MCF 10A (cell line): ENCODE data around the gene PPIG. TPM values are rescaled to one million over a fixed set of nuclear protein-coding genes. Genes with fewer than 3 reads are reported as not detected.

Experiments used
- BruUV-seq: library from RNA; stranded (reverse); fragments of 400-500 nt; replicated peaks from 2 replicates; lab custom pipeline; 2021; lab: Mats Ljungman, UMichigan
- CTCF ChIA-PET: fragments of 300-600 bp; sonication (Branson Sonifier 250); formaldehyde crosslinking; extraction: SDS; loops from one replicate; lab custom pipeline; 2021; ENCODE audit warnings: antibody characterized with exemption, inconsistent platforms; lab: Yijun Ruan, JAX
- POLR2A ChIA-PET: fragments of 300-600, 350-650 bp; sonication (Branson Sonifier 250); formaldehyde crosslinking; extraction: SDS; loops from one replicate; lab custom pipeline; 2020; ENCODE audit warnings: antibody characterized with exemption, inconsistent platforms; lab: Yijun Ruan, JAX
- DNase-seq: peaks from one replicate; pipeline ENCODE4 v3.0.0-alpha.2; 2018; ENCODE audit not compliant: unreplicated experiment
- H3K27ac Mint-ChIP-seq: one replicate; pipeline ENCODE4 v1.8.0; 2022; ENCODE audit warnings: mild to moderate bottlenecking, low read depth, mixed read lengths; ENCODE audit not compliant: unreplicated experiment
- H3K27me3 Mint-ChIP-seq: one replicate; pipeline ENCODE4 v1.8.0; 2022; ENCODE audit warnings: mixed read lengths; ENCODE audit not compliant: insufficient read depth, unreplicated experiment
- H3K36me3 Mint-ChIP-seq: one replicate; pipeline ENCODE4 v1.8.0; 2022; ENCODE audit warnings: mild to moderate bottlenecking, moderate library complexity, mixed read lengths; ENCODE audit not compliant: insufficient read depth, unreplicated experiment
- H3K4me1 Mint-ChIP-seq: one replicate; pipeline ENCODE4 v1.8.0; 2022; ENCODE audit warnings: mixed read lengths; ENCODE audit not compliant: insufficient read depth, unreplicated experiment
- H3K4me3 Mint-ChIP-seq: one replicate; pipeline ENCODE4 v1.8.0; 2022; ENCODE audit warnings: mild to moderate bottlenecking, moderate library complexity, mixed read lengths; ENCODE audit not compliant: unreplicated experiment
- H3K9me3 Mint-ChIP-seq: one replicate; pipeline ENCODE4 v1.8.0; 2022; ENCODE audit warnings: mixed read lengths; ENCODE audit not compliant: unreplicated experiment
- CTCF ChIP-seq: fragments of 200-600 bp; IDR thresholded peaks from one replicate; pipeline ENCODE4 v1.8.0; 2022; ENCODE audit warnings: antibody characterized with exemption, mild to moderate bottlenecking; ENCODE audit not compliant: unreplicated experiment
- intact Hi-C: fragments of 100-400 bp; cut with micrococcal nuclease; formaldehyde crosslinking; loops from 2 replicates; pipeline ENCODE4 v1.14.1; 2022
- total RNA-seq: library from RNA; stranded (reverse); gene quantifications from 2 replicates; pipeline ENCODE4 v1.2.3, GENCODE V29; 2022

Gene PPIG
- total RNA-seq, 1 experiment from 2014 or later = 64.7 TPM

GRCh38 chr2:169658877-169659276, 74.7 kb downstream of the PPIG start:
- POLR2A ChIA-PET = no interaction called here
- Mint-ChIP-seq H3K27me3 (peaks cover 29% of the 10 kb centered on the region), H3K9me3 (no peaks in the 10 kb centered on the region), H3K36me3 (no peaks in the 10 kb centered on the region), H3K27ac (no peak overlapping the region), H3K4me1 (no peaks in the 10 kb centered on the region), H3K4me3 (no peak overlapping the region)
- CTCF ChIA-PET = no interaction called here
- no peak for DNase-seq
- intact Hi-C loops = no loop called here
- BruUV-seq = no TSS peak
- no peak for TF ChIP-seq CTCF

- BruUV-seq = no TSS peak
- DNase-seq = no peak
- Mint-ChIP-seq H3K27ac (no peak overlapping the region), H3K36me3 (no peaks in the 10 kb centered on the region), H3K4me1 (no peaks in the 10 kb centered on the region), H3K9me3 (no peaks in the 10 kb centered on the region), H3K4me3 (no peak overlapping the region), H3K27me3 (peaks cover 26% of the 10 kb centered on the region)
- CTCF ChIA-PET = no interaction called here
- TF ChIP-seq CTCF = no peak
- intact Hi-C loops = no loop called here
- POLR2A ChIA-PET = no interaction called here
Measured at GRCh38 chr2:169659320-169659719, 75.2 kb downstream of the PPIG start.

GRCh38 chr2:169661265-169661664, 77.1 kb downstream of the PPIG start:
- no peaks in the 10 kb centered on the region for H3K4me1 Mint-ChIP-seq
- no peak overlapping the region for H3K27ac Mint-ChIP-seq
- peaks cover 19% of the 10 kb centered on the region for H3K27me3 Mint-ChIP-seq
- intact Hi-C loops = no loop called here
- ChIA-PET CTCF (interaction anchor here (0.5 to 0.7 kb wide), 2 partner anchors 10 to 72 kb away, joined by 3 read pairs; no protein-coding TSS in a partner anchor), POLR2A (no interaction called here)
- no TSS peak for BruUV-seq
- no peak for TF ChIP-seq CTCF
- H3K36me3 Mint-ChIP-seq = no peaks in the 10 kb centered on the region
- no peaks in the 10 kb centered on the region for H3K9me3 Mint-ChIP-seq
- H3K4me3 Mint-ChIP-seq = no peak overlapping the region
- no peak for DNase-seq

- no peak for DNase-seq
- H3K36me3 Mint-ChIP-seq = no peaks in the 10 kb centered on the region
- POLR2A ChIA-PET = no interaction called here
- H3K4me1 Mint-ChIP-seq = no peaks in the 10 kb centered on the region
- no peak overlapping the region for H3K27ac Mint-ChIP-seq
- no peak overlapping the region for H3K4me3 Mint-ChIP-seq
- intact Hi-C loops = no loop called here
- no peak for TF ChIP-seq CTCF
- no peaks in the 10 kb centered on the region for H3K9me3 Mint-ChIP-seq
- H3K27me3 Mint-ChIP-seq = peaks cover 13% of the 10 kb centered on the region
- CTCF ChIA-PET = interaction anchor here (0.6 kb wide), 1 partner anchor 670 kb away, joined by 3 read pairs; no protein-coding TSS in a partner anchor
- no TSS peak for BruUV-seq
Measured at GRCh38 chr2:169662744-169663143, 78.6 kb downstream of the PPIG start.
